Stomach (tissue), 9 donors: Measurements from ENCODE around the gene OR7D2. TPM values are rescaled to one million over a fixed set of nuclear protein-coding genes. Genes with fewer than 3 reads are reported as not detected.

Source experiments
- DNase-seq, 2 donors: peaks; one replicate each; pipeline versions ENCODE4 v3.0.0 to v3.0.0-alpha.2; 2013 to 2019
- H3K27ac ChIP-seq, 5 donors: fragments of 200-600 bp in 4 of 5; sonication (generic) in 4 of 5; one replicate each; pipeline ENCODE4 v1.5.1; 2013 to 2019; ENCODE audit warnings: mild to moderate bottlenecking in 1 of 5, moderate library complexity in 1 of 5
- H3K27me3 ChIP-seq, 3 donors: fragments of 200-600 bp; sonication (generic); one replicate each; pipeline ENCODE4 v1.5.1; 2017 to 2019; ENCODE audit warnings: mixed run types in 1 of 3
- H3K36me3 ChIP-seq, 4 donors: fragments of 200-600 bp; sonication (generic); 1 replicate in 3 of 4; 2 replicates in 1 of 4; pipeline ENCODE4 v1.5.1; 2016 to 2019
- H3K4me1 ChIP-seq, 4 donors: fragments of 200-600 bp; sonication (generic); one replicate each; pipeline ENCODE4 v1.5.1; 2016 to 2019
- H3K4me3 ChIP-seq, 4 donors: fragments of 200-600 bp; sonication (generic) in 3 of 4; one replicate each; pipeline ENCODE4 v1.5.1; 2016 to 2019; ENCODE audit warnings: mild to moderate bottlenecking in 1 of 4
- H3K9me3 ChIP-seq, 4 donors: fragments of 200-600 bp; sonication (generic); one replicate each; pipeline ENCODE4 v1.5.1; 2016 to 2019
- EP300 ChIP-seq: sonication (generic); formaldehyde crosslinking; IDR thresholded peaks from one replicate; pipeline ENCODE4 v1.6.1; 2017; ENCODE audit warnings: antibody characterized with exemption
- POLR2A ChIP-seq, 4 donors: fragments of 450-650 bp; IDR thresholded peaks; one replicate each; pipeline ENCODE4 v1.6.1; 2016; ENCODE audit warnings: antibody characterized with exemption in 4 of 4, control low read depth in 2 of 4, mild to moderate bottlenecking in 1 of 4, moderate library complexity in 1 of 4
- POLR2AphosphoS5 ChIP-seq, 3 donors: sonication (generic); formaldehyde crosslinking; IDR thresholded peaks; one replicate each; pipeline ENCODE4 v1.6.1; 2016; ENCODE audit warnings: antibody characterized with exemption in 3 of 3
- WGBS, 5 donors: extraction: QIAGEN DNeasy Blood & Tissue Kit in 3 of 5; methylation state at CpG; one replicate each; pipeline versions ENCODE4 v1.1.5 to v1.1.7; 2013 to 2018; 5-methylcytosine and 5-hydroxymethylcytosine counted together
- intact Hi-C: fragments of 100-400 bp; cut with DNase I; formaldehyde crosslinking; loops from one replicate; pipeline ENCODE4 v1.15.1; 2023; ENCODE audit warnings: low total_unique reads
- polyA plus RNA-seq, 3 donors: library from polyadenylated mRNA; stranded (reverse); fragments of 200-250 nt; gene quantifications; one replicate each; pipeline ENCODE4 v1.2.3, GENCODE V29; 2013
- total RNA-seq, 5 donors: library from RNA; depleted of rRNA; stranded (reverse); fragments of >200 nt; gene quantifications; one replicate each; pipeline versions ENCODE4 v1.1.0 to v1.2.3, GENCODE V29; 2014 to 2016
- TF ChIP-seq, protein P1 (sequence below), 7 experiments: fragments of 450-650 bp in 4 of 7; fragments of 200-600 bp in 3 of 7; sonication (generic) in 3 of 7; IDR thresholded peaks; one replicate each; pipeline ENCODE4 v1.5.1; 2016 to 2019; ENCODE audit warnings: antibody characterized with exemption in 7 of 7, control low read depth in 2 of 7, mild to moderate bottlenecking in 1 of 7
- donor health status: healthy with polysubstance abuse.
- donor health status: Bipolar disorder and iron deficiency.
- donor health status: healthy.

OR7D2 gene
- total and polyA plus RNA-seq, 8 donors, result 0.05 to 11.0 (median 0.42) TPM; not detected in 4

GRCh38 chr19:9156304-9156703 is 22.5 kb upstream of the OR7D2 start:
- intact Hi-C loops, result no loop called here
- H3K27ac ChIP-seq, result no peak overlapping the region
- WGBS, 5 donors, result 85 to 94% (median 92%) methylated on average over 1 of the region's 1 CpG
- peaks cover 51 to 96% (median 87%) of the 10 kb centered on the region in 4 donors for H3K36me3 ChIP-seq
- H3K27me3 ChIP-seq, result no peaks in the 10 kb centered on the region
- no peaks in the 10 kb centered on the region for H3K4me1 ChIP-seq
- H3K9me3 ChIP-seq, result peaks cover 9 to 93% (median 64%) of the 10 kb centered on the region in 4 donors
- H3K4me3 ChIP-seq, result no peak overlapping the region
- DNase-seq, result no peak
- TF ChIP-seq, protein P1, sequence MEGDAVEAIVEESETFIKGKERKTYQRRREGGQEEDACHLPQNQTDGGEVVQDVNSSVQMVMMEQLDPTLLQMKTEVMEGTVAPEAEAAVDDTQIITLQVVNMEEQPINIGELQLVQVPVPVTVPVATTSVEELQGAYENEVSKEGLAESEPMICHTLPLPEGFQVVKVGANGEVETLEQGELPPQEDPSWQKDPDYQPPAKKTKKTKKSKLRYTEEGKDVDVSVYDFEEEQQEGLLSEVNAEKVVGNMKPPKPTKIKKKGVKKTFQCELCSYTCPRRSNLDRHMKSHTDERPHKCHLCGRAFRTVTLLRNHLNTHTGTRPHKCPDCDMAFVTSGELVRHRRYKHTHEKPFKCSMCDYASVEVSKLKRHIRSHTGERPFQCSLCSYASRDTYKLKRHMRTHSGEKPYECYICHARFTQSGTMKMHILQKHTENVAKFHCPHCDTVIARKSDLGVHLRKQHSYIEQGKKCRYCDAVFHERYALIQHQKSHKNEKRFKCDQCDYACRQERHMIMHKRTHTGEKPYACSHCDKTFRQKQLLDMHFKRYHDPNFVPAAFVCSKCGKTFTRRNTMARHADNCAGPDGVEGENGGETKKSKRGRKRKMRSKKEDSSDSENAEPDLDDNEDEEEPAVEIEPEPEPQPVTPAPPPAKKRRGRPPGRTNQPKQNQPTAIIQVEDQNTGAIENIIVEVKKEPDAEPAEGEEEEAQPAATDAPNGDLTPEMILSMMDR (IDR thresholded peaks at IDR 0.05), result no peak
- no peak for TF ChIP-seq EP300
- TF ChIP-seq POLR2A (IDR thresholded peaks at IDR 0.05), result no peak
- no peak for TF ChIP-seq POLR2AphosphoS5 (IDR thresholded peaks at IDR 0.05)

DNA sequence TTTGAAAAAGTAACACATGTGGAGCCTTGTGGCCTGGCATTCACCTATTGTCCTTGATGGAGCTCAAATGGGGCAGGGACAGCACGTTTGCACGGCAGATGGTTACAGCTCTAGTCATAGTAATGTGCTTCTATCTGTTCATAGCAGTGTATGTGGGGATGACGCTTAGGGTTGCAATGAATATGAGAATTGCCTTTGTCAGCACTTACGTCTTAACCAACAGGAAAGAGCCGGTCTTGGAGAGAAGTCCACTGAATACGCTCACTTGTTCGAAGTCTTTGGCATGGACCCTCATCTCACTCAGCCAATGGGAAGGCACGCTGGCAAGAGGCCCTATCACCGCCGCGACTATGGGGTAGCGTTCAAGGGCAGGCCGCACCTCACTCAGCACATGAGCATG is 18.9 kb upstream of the OR7D2 start:
- no peak for DNase-seq
- H3K27ac ChIP-seq, result no peak overlapping the region
- WGBS, 5 donors, result 98 to 100% (median 98%) methylated on average over 13 of the region's 13 CpGs
- no peak for TF ChIP-seq EP300
- TF ChIP-seq POLR2AphosphoS5 (IDR thresholded peaks at IDR 0.05), result no peak
- TF ChIP-seq, protein P1 (IDR thresholded peaks at IDR 0.05), result no peak
- H3K4me1 ChIP-seq, result no peaks in the 10 kb centered on the region
- no peak overlapping the region for H3K4me3 ChIP-seq
- H3K36me3 ChIP-seq, result peaks cover 70 to 100% (median 99%) of the 10 kb centered on the region in 4 donors
- intact Hi-C loops, result no loop called here
- H3K27me3 ChIP-seq, result no peaks in the 10 kb centered on the region
- peaks cover 11 to 88% (median 61%) of the 10 kb centered on the region in 4 donors for H3K9me3 ChIP-seq

DNA sequence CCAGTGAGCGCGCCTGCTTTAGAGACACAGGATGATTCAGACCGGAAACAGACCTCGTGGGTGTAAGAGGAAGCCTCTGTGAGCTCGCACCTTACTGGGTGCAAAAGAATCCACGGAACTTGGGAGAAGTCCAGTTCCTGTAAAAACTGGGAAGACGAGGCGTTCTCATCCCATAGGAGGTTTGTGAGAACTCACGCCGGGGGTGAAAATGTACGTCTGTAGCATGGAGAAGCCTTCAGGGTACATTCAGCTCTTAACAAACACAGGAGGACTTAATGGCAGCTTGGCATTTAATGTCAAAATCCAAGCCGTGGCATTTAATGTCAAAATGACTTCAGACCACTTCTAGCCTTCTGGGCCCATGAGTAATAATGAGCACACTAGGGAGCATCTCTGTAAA is 17.4 kb upstream of the OR7D2 start:
- H3K27ac ChIP-seq, result no peak overlapping the region
- TF ChIP-seq, protein P1 (IDR thresholded peaks at IDR 0.05), result no peak
- TF ChIP-seq EP300, result no peak
- 94 to 99% (median 98%) methylated on average over 12 of the region's 12 CpGs for WGBS, 5 donors
- no peaks in the 10 kb centered on the region for H3K4me1 ChIP-seq
- no peak for DNase-seq
- H3K27me3 ChIP-seq, result no peaks in the 10 kb centered on the region
- peaks cover 7 to 78% (median 47%) of the 10 kb centered on the region in 4 donors for H3K9me3 ChIP-seq
- intact Hi-C loops, result no loop called here
- peaks cover 69 to 100% (median 98%) of the 10 kb centered on the region in 4 donors for H3K36me3 ChIP-seq
- no peak overlapping the region for H3K4me3 ChIP-seq

DNA sequence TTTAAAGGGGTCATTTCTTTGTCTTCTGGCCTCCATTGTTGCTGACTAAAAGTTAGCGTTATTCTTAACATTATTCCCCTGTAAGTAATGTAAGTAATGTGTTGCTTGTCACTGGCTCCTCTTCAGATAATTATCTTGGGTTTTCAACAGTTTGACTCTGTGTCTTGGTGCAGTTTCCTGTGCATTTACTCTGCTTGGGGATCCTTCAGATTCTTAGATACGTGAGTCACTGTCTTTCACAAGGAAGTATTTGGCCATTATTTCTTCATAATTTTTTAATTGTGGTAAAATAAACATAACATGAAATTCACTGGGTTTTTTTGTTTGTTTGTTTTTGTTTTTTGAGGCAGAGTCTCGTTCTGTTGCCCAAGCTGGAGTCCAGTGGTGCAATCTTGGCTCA is 13.5 kb upstream of the OR7D2 start:
- Histone ChIP-seq H3K9me3 (peaks cover 7 to 46% (median 30%) of the 10 kb centered on the region in 4 donors), H3K4me1 (no peaks in the 10 kb centered on the region), H3K36me3 (peaks cover 32 to 78% (median 75%) of the 10 kb centered on the region in 4 donors), H3K27me3 (no peaks in the 10 kb centered on the region), H3K27ac (no peak overlapping the region), H3K4me3 (no peak overlapping the region)
- WGBS, 5 donors, result 93 to 96% (median 95%) methylated on average over 3 of the region's 3 CpGs
- intact Hi-C loops, result no loop called here
- DNase-seq, result no peak
- no peak for TF ChIP-seq POLR2A (IDR thresholded peaks at IDR 0.05)
- TF ChIP-seq POLR2AphosphoS5 (IDR thresholded peaks at IDR 0.05), result no peak
- no peak for TF ChIP-seq EP300
- TF ChIP-seq, protein P1 (IDR thresholded peaks at IDR 0.05), result no peak
